ENCODE data around the gene GPR161.
"Not testable (repeated sequence)": the region's sequence is repeated elsewhere in the genome, so short reads cannot be mapped to it uniquely, and the experiment has no call there.

The GPR161 gene

DNA sequence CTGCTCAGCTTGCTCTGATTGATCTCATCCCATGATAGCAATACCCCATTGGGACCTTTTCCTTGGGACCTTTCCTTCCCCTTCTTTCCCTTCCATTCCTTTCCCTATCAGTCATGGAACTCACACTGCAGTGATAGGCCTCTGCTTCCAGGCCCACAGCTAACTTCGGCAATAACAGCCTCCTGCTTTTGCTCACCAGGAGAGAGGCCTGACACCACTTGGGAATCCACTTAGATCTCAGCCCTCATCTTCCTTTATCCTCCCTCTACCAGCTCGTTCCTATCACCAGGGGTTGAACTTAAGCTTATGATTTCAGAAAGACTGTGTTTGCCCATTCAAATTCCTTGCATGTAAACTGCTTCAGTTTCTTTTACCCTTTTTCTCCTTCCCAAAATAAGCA is 31.1 kb upstream of the GPR161 start:
- Histone ChIP-seq H3K27ac (ENCODE audit: low read depth in 2 of 2, low read length in 2 of 2) (no peak overlapping the region), H3K4me1 (ENCODE audit: control insufficient read depth in 2 of 2, insufficient read depth in 2 of 2, low read length in 2 of 2) (no peaks in the 10 kb centered on the region), H3K9me3 (ENCODE audit: control insufficient read depth in 2 of 2, low read length in 2 of 2) (no peaks in the 10 kb centered on the region), H3K36me3 (ENCODE audit: control insufficient read depth in 2 of 2, insufficient read depth in 2 of 2, low read length in 2 of 2) (no peaks in the 10 kb centered on the region), H3K27me3 (ENCODE audit: control insufficient read depth in 2 of 2, insufficient read depth in 2 of 2, low read length in 2 of 2) (no peaks in the 10 kb centered on the region), H3K4me3 (ENCODE audit: low read length in 2 of 2) (no peak overlapping the region), H3K9ac (ENCODE audit: low read depth in 1 of 2, low read length in 2 of 2) (no peak overlapping the region)

DNA sequence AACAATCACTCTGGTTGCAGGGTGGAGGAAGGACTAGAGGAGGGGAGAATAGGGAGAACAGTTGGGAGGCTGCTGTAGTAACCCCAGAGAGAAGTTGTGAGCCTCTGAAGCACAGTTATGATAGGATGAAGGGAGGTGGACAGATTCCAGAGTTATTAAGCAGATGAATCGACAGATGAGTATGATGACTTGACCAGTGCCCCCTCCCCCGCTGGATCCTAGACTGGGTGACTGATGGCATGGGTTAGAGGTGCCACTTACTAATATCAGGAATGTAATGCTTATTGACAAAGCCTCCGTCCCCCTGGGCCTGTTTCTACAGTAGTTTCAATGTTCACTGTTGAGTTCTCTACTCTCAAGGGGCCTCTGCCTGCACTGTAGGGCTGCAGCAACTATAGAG is 28.0 kb upstream of the GPR161 start:
- Histone ChIP-seq H3K4me1 (ENCODE audit: control insufficient read depth in 2 of 2, insufficient read depth in 2 of 2, low read length in 2 of 2) (no peaks in the 10 kb centered on the region), H3K27ac (ENCODE audit: low read depth in 2 of 2, low read length in 2 of 2) (no peak overlapping the region), H3K4me3 (ENCODE audit: low read length in 2 of 2) (no peak overlapping the region), H3K27me3 (ENCODE audit: control insufficient read depth in 2 of 2, insufficient read depth in 2 of 2, low read length in 2 of 2) (no peaks in the 10 kb centered on the region), H3K9ac (ENCODE audit: low read depth in 1 of 2, low read length in 2 of 2) (no peak overlapping the region), H3K36me3 (ENCODE audit: control insufficient read depth in 2 of 2, insufficient read depth in 2 of 2, low read length in 2 of 2) (no peaks in the 10 kb centered on the region), H3K9me3 (ENCODE audit: control insufficient read depth in 2 of 2, low read length in 2 of 2) (no peaks in the 10 kb centered on the region)

DNA sequence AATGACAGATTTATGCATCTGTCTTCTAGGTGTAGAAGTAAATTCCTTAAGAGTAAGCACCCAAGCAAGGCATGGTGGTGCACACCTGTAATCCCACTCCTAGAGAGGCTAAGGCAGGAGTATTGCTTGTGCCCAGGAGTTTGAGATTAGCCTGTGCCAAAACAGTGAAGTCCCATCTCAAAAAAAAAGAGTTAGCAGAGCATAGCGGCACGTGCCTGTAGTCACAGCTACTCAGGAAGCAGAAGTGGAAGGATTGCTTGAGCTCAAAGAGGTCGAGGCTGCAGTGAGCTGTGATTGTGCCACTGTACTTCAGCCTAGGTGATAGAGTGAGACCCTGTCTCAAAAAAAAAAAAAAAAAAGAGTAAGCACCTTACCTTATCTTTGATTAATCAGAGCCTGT is 26.9 kb upstream of the GPR161 start:
- Histone ChIP-seq H3K4me1 (ENCODE audit: control insufficient read depth in 2 of 2, insufficient read depth in 2 of 2, low read length in 2 of 2) (no peaks in the 10 kb centered on the region), H3K27ac (ENCODE audit: low read depth in 2 of 2, low read length in 2 of 2) (no peak overlapping the region), H3K27me3 (ENCODE audit: control insufficient read depth in 2 of 2, insufficient read depth in 2 of 2, low read length in 2 of 2) (no peaks in the 10 kb centered on the region), H3K9ac (ENCODE audit: low read depth in 1 of 2, low read length in 2 of 2) (no peak overlapping the region), H3K36me3 (ENCODE audit: control insufficient read depth in 2 of 2, insufficient read depth in 2 of 2, low read length in 2 of 2) (no peaks in the 10 kb centered on the region), H3K9me3 (ENCODE audit: control insufficient read depth in 2 of 2, low read length in 2 of 2) (no peaks in the 10 kb centered on the region), H3K4me3 (ENCODE audit: low read length in 2 of 2) (no peak overlapping the region)

DNA sequence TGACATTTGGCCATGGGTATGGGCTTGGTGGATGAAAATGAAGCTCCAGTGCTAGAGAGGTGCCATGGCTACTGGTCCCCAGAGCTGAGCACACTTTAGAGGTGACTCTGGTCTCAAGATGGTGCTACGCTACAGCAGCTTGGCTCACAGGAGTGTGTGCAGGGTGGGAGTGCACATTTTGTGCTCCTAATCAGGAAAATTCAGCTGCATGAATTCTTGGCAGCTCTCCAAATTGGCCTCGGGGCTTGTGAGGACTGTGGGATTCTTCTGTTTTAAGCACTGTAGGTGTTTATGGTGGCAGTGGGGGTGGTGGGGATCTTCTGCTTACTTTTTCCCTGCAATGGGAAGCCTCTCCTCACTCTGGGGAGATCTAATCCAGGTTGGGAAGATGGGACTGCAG is 24.7 kb upstream of the GPR161 start:
- H3K27me3 ChIP-seq (ENCODE audit: control insufficient read depth in 2 of 2, insufficient read depth in 2 of 2, low read length in 2 of 2) = no peaks in the 10 kb centered on the region
- no peaks in the 10 kb centered on the region for H3K36me3 ChIP-seq (ENCODE audit: control insufficient read depth in 2 of 2, insufficient read depth in 2 of 2, low read length in 2 of 2)
- no peak overlapping the region for H3K27ac ChIP-seq (ENCODE audit: low read depth in 2 of 2, low read length in 2 of 2)
- H3K9ac ChIP-seq (ENCODE audit: low read depth in 1 of 2, low read length in 2 of 2) = no peak overlapping the region
- no peaks in the 10 kb centered on the region for H3K9me3 ChIP-seq (ENCODE audit: control insufficient read depth in 2 of 2, low read length in 2 of 2)
- H3K4me3 ChIP-seq (ENCODE audit: low read length in 2 of 2) = no peak overlapping the region
- no peaks in the 10 kb centered on the region for H3K4me1 ChIP-seq (ENCODE audit: control insufficient read depth in 2 of 2, insufficient read depth in 2 of 2, low read length in 2 of 2)

DNA sequence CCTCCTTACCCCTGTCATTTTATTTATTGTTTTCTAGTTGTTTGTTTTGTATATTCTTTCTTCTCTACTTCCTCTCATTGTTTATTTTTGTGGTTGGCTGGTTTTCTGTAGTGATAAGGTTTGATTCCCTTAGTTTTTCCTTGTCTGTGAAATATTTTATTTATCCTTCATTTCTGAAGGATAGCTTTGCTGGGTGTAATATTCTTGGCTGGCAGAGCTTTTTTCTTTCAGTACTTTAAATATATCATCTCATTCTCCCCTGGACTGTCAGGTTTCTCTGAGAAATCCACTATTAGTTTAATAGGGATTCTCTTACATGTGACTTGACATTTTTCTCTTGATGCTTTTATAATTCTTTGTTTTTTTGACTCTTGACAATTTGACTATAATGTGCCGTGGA is 23.2 kb upstream of the GPR161 start:
- Histone ChIP-seq H3K4me3 (ENCODE audit: low read length in 2 of 2) (no peak overlapping the region), H3K9me3 (ENCODE audit: control insufficient read depth in 2 of 2, low read length in 2 of 2) (no peaks in the 10 kb centered on the region), H3K9ac (ENCODE audit: low read depth in 1 of 2, low read length in 2 of 2) (no peak overlapping the region), H3K27me3 (ENCODE audit: control insufficient read depth in 2 of 2, insufficient read depth in 2 of 2, low read length in 2 of 2) (no peaks in the 10 kb centered on the region), H3K36me3 (ENCODE audit: control insufficient read depth in 2 of 2, insufficient read depth in 2 of 2, low read length in 2 of 2) (no peaks in the 10 kb centered on the region), H3K27ac (ENCODE audit: low read depth in 2 of 2, low read length in 2 of 2) (no peak overlapping the region), H3K4me1 (ENCODE audit: control insufficient read depth in 2 of 2, insufficient read depth in 2 of 2, low read length in 2 of 2) (no peaks in the 10 kb centered on the region)

DNA sequence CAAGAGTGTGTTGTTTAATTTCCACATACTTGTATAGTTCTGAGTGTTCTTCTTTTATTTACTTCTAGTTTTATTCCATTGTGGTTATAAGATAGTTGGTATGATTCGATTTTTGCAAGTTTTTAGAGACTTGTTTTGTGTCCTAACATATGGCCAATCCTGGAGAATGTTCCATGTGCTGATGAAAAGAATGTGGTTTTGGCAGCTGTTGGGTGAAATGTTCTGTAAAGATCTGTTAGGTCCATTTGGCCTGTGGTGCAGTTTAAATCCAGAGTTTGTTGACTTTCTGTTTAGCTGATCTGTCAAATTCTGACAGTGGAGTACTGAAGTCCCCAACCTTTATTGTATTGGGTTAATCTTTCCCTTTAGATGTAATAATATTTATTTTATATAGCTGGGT is 22.5 kb upstream of the GPR161 start:
- H3K36me3 ChIP-seq (ENCODE audit: control insufficient read depth in 2 of 2, insufficient read depth in 2 of 2, low read length in 2 of 2) = no peaks in the 10 kb centered on the region
- no peak overlapping the region for H3K9ac ChIP-seq (ENCODE audit: low read depth in 1 of 2, low read length in 2 of 2)
- H3K27ac ChIP-seq (ENCODE audit: low read depth in 2 of 2, low read length in 2 of 2) = no peak overlapping the region
- H3K4me3 ChIP-seq (ENCODE audit: low read length in 2 of 2) = no peak overlapping the region
- no peaks in the 10 kb centered on the region for H3K4me1 ChIP-seq (ENCODE audit: control insufficient read depth in 2 of 2, insufficient read depth in 2 of 2, low read length in 2 of 2)
- no peaks in the 10 kb centered on the region for H3K27me3 ChIP-seq (ENCODE audit: control insufficient read depth in 2 of 2, insufficient read depth in 2 of 2, low read length in 2 of 2)
- H3K9me3 ChIP-seq (ENCODE audit: control insufficient read depth in 2 of 2, low read length in 2 of 2) = no peaks in the 10 kb centered on the region

DNA sequence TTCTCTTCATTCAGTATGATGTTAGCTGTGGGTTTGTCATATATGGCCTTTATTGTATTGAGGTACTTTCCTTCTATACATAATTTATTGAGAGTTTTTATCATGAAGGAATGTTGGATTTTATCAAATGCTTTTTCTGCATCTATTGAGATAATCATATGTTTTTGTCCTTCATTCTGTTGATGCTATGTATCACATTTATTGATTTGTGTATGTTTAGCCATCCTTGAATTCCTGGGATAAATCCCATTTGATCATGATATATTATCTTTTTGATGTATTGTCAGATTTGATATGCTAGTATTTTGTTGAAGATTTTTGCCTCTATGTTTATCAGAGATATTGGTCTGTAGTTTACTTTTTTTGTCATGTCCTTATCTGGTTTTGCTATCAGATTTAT is 20.9 kb upstream of the GPR161 start:
- Histone ChIP-seq H3K9me3 (ENCODE audit: control insufficient read depth in 2 of 2, low read length in 2 of 2) (no peaks in the 10 kb centered on the region), H3K9ac (ENCODE audit: low read depth in 1 of 2, low read length in 2 of 2) (no peak overlapping the region), H3K27ac (ENCODE audit: low read depth in 2 of 2, low read length in 2 of 2) (no peak overlapping the region), H3K27me3 (ENCODE audit: control insufficient read depth in 2 of 2, insufficient read depth in 2 of 2, low read length in 2 of 2) (no peaks in the 10 kb centered on the region), H3K4me1 (ENCODE audit: control insufficient read depth in 2 of 2, insufficient read depth in 2 of 2, low read length in 2 of 2) (no peaks in the 10 kb centered on the region), H3K36me3 (ENCODE audit: control insufficient read depth in 2 of 2, insufficient read depth in 2 of 2, low read length in 2 of 2) (no peaks in the 10 kb centered on the region), H3K4me3 (ENCODE audit: low read length in 2 of 2) (no peak overlapping the region)

DNA sequence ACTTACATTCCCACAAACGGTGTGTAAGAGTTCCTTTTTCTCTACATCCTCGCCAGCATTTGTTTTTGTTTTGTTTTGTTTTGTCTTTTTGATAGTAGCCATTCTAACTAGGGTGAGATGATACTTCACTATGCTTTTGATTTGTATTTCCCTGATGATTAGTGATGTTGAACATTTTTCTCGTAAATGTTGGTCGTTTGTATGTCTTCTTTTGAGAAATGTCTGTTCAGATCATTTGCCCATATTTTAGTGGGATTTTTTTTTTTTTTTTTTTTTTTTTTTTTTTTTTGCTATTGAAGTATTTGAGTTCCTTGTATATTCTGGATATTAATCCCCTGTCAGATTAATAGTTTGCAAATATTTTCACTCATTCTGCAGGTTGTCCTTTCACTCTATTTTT is 19.2 kb upstream of the GPR161 start:
- Histone ChIP-seq H3K36me3 (ENCODE audit: control insufficient read depth in 2 of 2, insufficient read depth in 2 of 2, low read length in 2 of 2) (no peaks in the 10 kb centered on the region), H3K4me1 (ENCODE audit: control insufficient read depth in 2 of 2, insufficient read depth in 2 of 2, low read length in 2 of 2) (no peaks in the 10 kb centered on the region), H3K9me3 (ENCODE audit: control insufficient read depth in 2 of 2, low read length in 2 of 2) (no peaks in the 10 kb centered on the region), H3K27ac (ENCODE audit: low read depth in 2 of 2, low read length in 2 of 2) (no peak overlapping the region), H3K9ac (ENCODE audit: low read depth in 1 of 2, low read length in 2 of 2) (no peak overlapping the region), H3K27me3 (ENCODE audit: control insufficient read depth in 2 of 2, insufficient read depth in 2 of 2, low read length in 2 of 2) (no peaks in the 10 kb centered on the region), H3K4me3 (ENCODE audit: low read length in 2 of 2) (no peak overlapping the region)

DNA sequence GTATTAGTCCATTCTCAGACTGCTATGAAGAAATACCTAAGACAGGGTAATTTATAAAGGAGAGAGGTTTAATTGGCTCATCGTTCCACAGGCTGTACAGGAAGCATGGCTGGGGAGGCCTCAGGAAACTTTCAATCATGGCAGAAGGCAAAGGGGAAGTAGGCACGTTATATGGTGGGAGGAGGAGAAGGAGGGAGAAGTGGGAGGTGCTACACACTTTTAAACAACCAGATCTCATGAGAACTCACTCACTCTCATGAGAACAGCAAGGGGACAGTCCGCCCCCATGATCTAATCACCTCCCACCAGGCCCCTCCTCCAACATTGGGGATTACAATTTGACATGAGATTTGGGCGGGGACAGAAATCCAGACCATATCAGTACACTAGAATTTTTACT is 18.0 kb upstream of the GPR161 start:
- H3K9me3 ChIP-seq (ENCODE audit: control insufficient read depth in 2 of 2, low read length in 2 of 2); H3K9ac ChIP-seq (ENCODE audit: low read depth in 1 of 2, low read length in 2 of 2); H3K27me3 ChIP-seq (ENCODE audit: control insufficient read depth in 2 of 2, insufficient read depth in 2 of 2, low read length in 2 of 2); H3K36me3 ChIP-seq (ENCODE audit: control insufficient read depth in 2 of 2, insufficient read depth in 2 of 2, low read length in 2 of 2); H3K27ac ChIP-seq (ENCODE audit: low read depth in 2 of 2, low read length in 2 of 2); H3K4me3 ChIP-seq (ENCODE audit: low read length in 2 of 2); H3K4me1 ChIP-seq (ENCODE audit: control insufficient read depth in 2 of 2, insufficient read depth in 2 of 2, low read length in 2 of 2): not testable (repeated sequence)

DNA sequence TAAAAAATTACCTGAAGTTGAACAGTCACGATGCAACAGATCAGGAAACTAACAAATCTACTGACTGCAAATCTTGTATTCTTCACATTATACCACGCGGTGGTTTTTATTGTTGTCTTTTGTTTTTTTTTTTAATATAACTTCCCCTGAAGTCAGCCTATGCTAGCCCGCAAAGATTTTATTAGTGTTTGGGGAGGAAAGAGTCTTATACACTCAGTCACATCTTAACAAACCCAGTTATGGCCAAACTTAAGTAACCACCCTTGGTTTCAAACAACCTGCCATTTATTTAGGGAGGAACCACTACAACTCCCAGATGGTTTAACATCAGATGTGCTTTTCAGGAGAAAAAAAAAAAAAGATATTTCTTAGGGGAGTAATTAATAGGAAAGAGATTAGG is 15.2 kb upstream of the GPR161 start:
- Histone ChIP-seq H3K27ac (ENCODE audit: low read depth in 2 of 2, low read length in 2 of 2) (no peak overlapping the region), H3K9me3 (ENCODE audit: control insufficient read depth in 2 of 2, low read length in 2 of 2) (no peaks in the 10 kb centered on the region), H3K4me1 (ENCODE audit: control insufficient read depth in 2 of 2, insufficient read depth in 2 of 2, low read length in 2 of 2) (no peaks in the 10 kb centered on the region), H3K27me3 (ENCODE audit: control insufficient read depth in 2 of 2, insufficient read depth in 2 of 2, low read length in 2 of 2) (no peaks in the 10 kb centered on the region), H3K36me3 (ENCODE audit: control insufficient read depth in 2 of 2, insufficient read depth in 2 of 2, low read length in 2 of 2) (no peaks in the 10 kb centered on the region), H3K4me3 (ENCODE audit: low read length in 2 of 2) (no peak overlapping the region), H3K9ac (ENCODE audit: low read depth in 1 of 2, low read length in 2 of 2) (no peak overlapping the region)

DNA sequence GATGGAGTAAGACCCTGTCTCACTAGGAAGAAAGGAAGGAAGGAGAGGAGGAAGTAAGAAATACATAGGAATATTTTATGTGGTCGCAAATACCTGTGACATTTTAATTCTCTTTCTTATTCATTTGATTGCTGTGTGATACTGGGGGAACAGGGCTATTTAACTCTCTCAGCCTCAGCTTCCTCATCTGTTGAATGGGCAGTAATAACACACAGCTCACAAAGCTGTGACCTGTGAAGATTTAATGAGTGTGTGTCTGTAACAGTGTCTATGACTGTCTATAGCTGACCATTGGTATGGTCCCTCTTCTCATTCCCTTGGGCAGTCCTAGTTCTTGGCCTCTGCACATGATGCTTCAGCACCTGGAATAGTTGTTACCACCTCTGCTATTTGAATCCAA is 13.6 kb upstream of the GPR161 start:
- no peak overlapping the region for H3K27ac ChIP-seq (ENCODE audit: low read depth in 2 of 2, low read length in 2 of 2)
- no peaks in the 10 kb centered on the region for H3K9me3 ChIP-seq (ENCODE audit: control insufficient read depth in 2 of 2, low read length in 2 of 2)
- H3K4me1 ChIP-seq (ENCODE audit: control insufficient read depth in 2 of 2, insufficient read depth in 2 of 2, low read length in 2 of 2) = peaks cover 2% of the 10 kb centered on the region in 2 donors
- H3K36me3 ChIP-seq (ENCODE audit: control insufficient read depth in 2 of 2, insufficient read depth in 2 of 2, low read length in 2 of 2) = no peaks in the 10 kb centered on the region
- H3K9ac ChIP-seq (ENCODE audit: low read depth in 1 of 2, low read length in 2 of 2) = no peak overlapping the region
- H3K27me3 ChIP-seq (ENCODE audit: control insufficient read depth in 2 of 2, insufficient read depth in 2 of 2, low read length in 2 of 2) = no peaks in the 10 kb centered on the region
- no peak overlapping the region for H3K4me3 ChIP-seq (ENCODE audit: low read length in 2 of 2)

Measured in mucosa of rectum (tissue), 2 donors.